HepG2 (cell line): ENCODE data around the gene IFIH1. TPM values are rescaled to one million over a fixed set of nuclear protein-coding genes. Genes with fewer than 3 reads are reported as not detected.

Source experiments
- ATAC-seq: fragments of 200-7000 bp; cut with Tn5 transposase; 3 replicates; pipeline ENCODE4 v1.9.1; 2020; ENCODE audit warnings: mild to moderate bottlenecking, moderate library complexity
- BruUV-seq: library from RNA; stranded (reverse); fragments of 400-500 nt; replicated peaks from 2 replicates; lab custom pipeline; 2021; lab: Mats Ljungman, UMichigan
- CTCF ChIA-PET: fragments of 300-600 bp; formaldehyde crosslinking; extraction: SDS; loops from one replicate; lab custom pipeline; 2021; ENCODE audit warnings: low total read pairs, inconsistent platforms, low intra/inter-chr PET ratio; lab: Yijun Ruan, JAX
- POLR2A ChIA-PET: fragments of 350-600 bp; sonication (Branson Sonifier 250); formaldehyde crosslinking; loops from one replicate; lab custom pipeline; 2020; ENCODE audit warnings: antibody characterized with exemption, inconsistent platforms; lab: Yijun Ruan, JAX
- DNase-seq: peaks from one replicate; pipeline ENCODE4 v3.0.0-alpha.2; 2015; ENCODE audit warnings: low spot score
- FAIRE-seq: peaks from 3 replicates; lab custom pipeline; 2011; peaks lifted over from hg19 to GRCh38; lab: Jason Lieb, UNC
- H2AFZ ChIP-seq: one replicate; pipeline ENCODE4 v1.6.1; 2011; ENCODE audit warnings: low read length, inconsistent platforms
- H3K27ac ChIP-seq: fragments of 300-600 bp; 3 replicates; pipeline ENCODE4 v1.8.0; 2011; ENCODE audit warnings: mixed run types, mild to moderate bottlenecking, mixed read lengths, low read length, inconsistent platforms; ENCODE audit not compliant: insufficient read depth; ENCODE audit errors: extremely low read length
- H3K27me3 ChIP-seq, 2 experiments: fragments of 200-600 bp in 1 of 2; 2 replicates in 1 of 2; 3 replicates in 1 of 2; pipeline versions ENCODE4 v1.6.0 to v1.8.0; 2011; ENCODE audit warnings: low read length in 2 of 2, mild to moderate bottlenecking in 2 of 2, moderate library complexity in 2 of 2, inconsistent platforms in 1 of 2; ENCODE audit not compliant: insufficient read depth in 2 of 2, control insufficient read depth in 1 of 2
- H3K36me3 ChIP-seq, 2 experiments: fragments of 200-600 bp in 1 of 2; replicated peaks in 1 of 2; 2 replicates in 1 of 2; 3 replicates in 1 of 2; pipeline versions ENCODE4 v1.5.1 to v1.8.0; 2011; ENCODE audit warnings: low read length in 2 of 2, inconsistent platforms in 1 of 2; ENCODE audit not compliant: insufficient read depth in 2 of 2, control insufficient read depth in 1 of 2
- H3K4me1 ChIP-seq: 2 replicates; pipeline ENCODE4 v1.5.1; 2012; ENCODE audit warnings: low read length, inconsistent platforms; ENCODE audit not compliant: insufficient read depth
- H3K4me2 ChIP-seq: 2 replicates; pipeline ENCODE4 v1.6.0; 2011; ENCODE audit warnings: low read depth, low read length, inconsistent platforms
- H3K4me3 ChIP-seq, 3 experiments: fragments of 200-600 bp in 1 of 3; sonication (generic), shearing (Covaris generic) in 1 of 3; replicated peaks in 1 of 3; 2 replicates each; pipeline ENCODE4 v1.5.1; 2011 to 2016; ENCODE audit warnings: low read length in 3 of 3, inconsistent platforms in 2 of 3, low read depth in 2 of 3, mild to moderate bottlenecking in 2 of 3, control low read depth in 1 of 3, mixed read lengths in 1 of 3; ENCODE audit not compliant: insufficient read depth in 1 of 3
- H3K79me2 ChIP-seq: one replicate; pipeline ENCODE4 v1.6.1; 2011; ENCODE audit warnings: low read length, inconsistent platforms; ENCODE audit not compliant: insufficient read depth
- H3K9ac ChIP-seq: 2 replicates; pipeline ENCODE4 v1.6.0; 2011; ENCODE audit warnings: mild to moderate bottlenecking, low read depth, low read length, inconsistent platforms; ENCODE audit not compliant: insufficient read depth
- H3K9me3 ChIP-seq: 2 replicates; pipeline ENCODE4 v1.5.1; 2012; ENCODE audit warnings: mild to moderate bottlenecking, low read length
- H4K20me1 ChIP-seq: 2 replicates; pipeline ENCODE4 v1.6.0; 2011; ENCODE audit warnings: inconsistent platforms, mild to moderate bottlenecking, low read length, moderate library complexity; ENCODE audit not compliant: insufficient read depth
- BCL6 ChIP-seq: IDR thresholded peaks from 2 replicates; pipeline ENCODE4 v1.6.1; 2016; ENCODE audit warnings: missing genetic modification reagents, missing compliant biosample characterization
- HNRNPK ChIP-seq: fragments of 200-400 bp; formaldehyde crosslinking; IDR thresholded peaks from 2 replicates; pipeline ENCODE4 v1.6.1; 2018; ENCODE audit warnings: low read length, low read depth, moderate library complexity, mild to moderate bottlenecking; ENCODE audit not compliant: poor library complexity, severe bottlenecking
- ZBTB37 ChIP-seq: sonication (generic); formaldehyde crosslinking; IDR thresholded peaks from 2 replicates; pipeline ENCODE4 v1.4.0; 2020; ENCODE audit warnings: mild to moderate bottlenecking, missing genetic modification reagents
- WGBS: methylation state at CpG from one replicate; pipeline ENCODE4 v1.1.6; 2017; ENCODE audit warnings: low lambda C conversion rate; 5-methylcytosine and 5-hydroxymethylcytosine counted together
- in situ Hi-C: cut with HindIII; loops from 2 replicates; pipeline ENCODE4 v1.10.0; 2017; ENCODE audit warnings: low pct_unique_long_range_greater_than_20kb; ENCODE audit not compliant: extremely low pct_ligation_motif_present
- intact Hi-C: fragments of 100-400 bp; cut with micrococcal nuclease; formaldehyde crosslinking; loops from one replicate; pipeline ENCODE4 v1.10.0; 2022; ENCODE audit not compliant: unreplicated experiment
- polyA plus RNA-seq, 8 experiments: library from polyadenylated mRNA; depleted of rRNA in 3 of 8; stranded (reverse) in 7 of 8; unstranded in 1 of 8; fragments of >200 nt; fragmentation: Illumina TruSeq in 4 of 8; extraction: Trizol in 4 of 8; gene quantifications; 2 replicates each; pipeline versions ENCODE4 v1.2.1 to v1.2.3, GENCODE V29; 2011 to 2016; ENCODE audit warnings: low read depth in 4 of 8, missing spikeins in 1 of 8, mixed read lengths in 1 of 8; ENCODE audit not compliant: insufficient read depth in 1 of 8
- total RNA-seq, 5 experiments: library from RNA; depleted of rRNA; stranded (reverse); fragments of >200 nt; fragmentation: Illumina TruSeq; extraction: Trizol; gene quantifications; 2 replicates each; pipeline ENCODE4 v1.2.3, GENCODE V29; 2016; ENCODE audit warnings: low read depth in 1 of 5

The IFIH1 gene
- total and polyA plus RNA-seq, 2 of the 13 experiments (the other 11 are each of a cell fraction or from before 2014, with no cell fraction given), result 1.5 to 11.5 TPM

- FAIRE-seq (no peak), ATAC-seq (no peak; the same call in 2 of the 3 replicates), DNase-seq (no peak)
- Histone ChIP-seq H3K9me3 (no peaks in the 10 kb centered on the region), H3K4me2 (no peak overlapping the region), H2AFZ (no peak overlapping the region), H3K27ac (no peak overlapping the region), H3K36me3 (no peaks in the 10 kb centered on the region), H3K79me2 (no peaks in the 10 kb centered on the region), H3K4me3 (no peak overlapping the region), H3K27me3 (no peaks in the 10 kb centered on the region), H4K20me1 (no peaks in the 10 kb centered on the region), H3K4me1 (no peaks in the 10 kb centered on the region), H3K9ac (no peak overlapping the region)
- in situ Hi-C loops (no loop called here), intact Hi-C loops (no loop called here)
- TF ChIP-seq ZBTB37 (CRISPR knock-in tag) (no peak), HNRNPK (peak; percentile 16)
- ChIA-PET POLR2A (no interaction called here), CTCF (no interaction called here)
- WGBS, result 59% methylated on average over 32 of the region's 38 CpGs
- BruUV-seq, result no TSS peak
Observed at GRCh38 chr2:162234620-162235462, 83.6 kb downstream of the IFIH1 start.

- no peak for TF ChIP-seq BCL6 (CRISPR knock-in tag)
- Histone ChIP-seq H3K4me1 (no peaks in the 10 kb centered on the region), H3K27ac (no peak overlapping the region), H3K27me3 (no peaks in the 10 kb centered on the region), H4K20me1 (no peaks in the 10 kb centered on the region), H3K4me3 (no peak overlapping the region), H3K4me2 (no peak overlapping the region), H3K9ac (no peak overlapping the region), H3K9me3 (no peaks in the 10 kb centered on the region), H2AFZ (no peak overlapping the region), H3K79me2 (no peaks in the 10 kb centered on the region), H3K36me3 (no peaks in the 10 kb centered on the region)
- WGBS, result 4% methylated on average over 1 of the region's 1 CpG
- ChIA-PET POLR2A (no interaction called here), CTCF (no interaction called here)
- in situ Hi-C loops, result no loop called here
- ATAC-seq (no peak), FAIRE-seq (no peak), DNase-seq (no peak)
- intact Hi-C loops, result no loop called here
- BruUV-seq, result no TSS peak
Observed at GRCh38 chr2:162233197-162233596, 85.3 kb downstream of the IFIH1 start.
